ENCODE results near the gene RIN3. TPM values are rescaled to one million over a fixed set of nuclear protein-coding genes. Genes with fewer than 3 reads are reported as not detected.
A peak's percentile ranks its signal among the peaks of the same experiment; 100 is the strongest.

RIN3 gene
- total RNA-seq, 1 donor from 2014 or later, result 12.7 TPM

- H3K27ac Mint-ChIP-seq (ENCODE audit: unreplicated experiment), result no peak overlapping the region
- no peak for TF ChIP-seq CTCF (conservative IDR thresholded peaks at IDR 0.05)
- H3K4me1 Mint-ChIP-seq, result peaks cover 10% of the 10 kb centered on the region
- H3K36me3 Mint-ChIP-seq (ENCODE audit: low read depth), result no peaks in the 10 kb centered on the region
- H3K27me3 Mint-ChIP-seq (ENCODE audit: low read depth), result peaks cover 39% of the 10 kb centered on the region
- no peaks in the 10 kb centered on the region for H3K9me3 Mint-ChIP-seq
- H3K4me3 Mint-ChIP-seq, result peak overlapping the region; percentile 65
- DNase-seq (ENCODE audit: low read depth, low spot score), result no peak
Measured at GRCh38 chr14:92511453-92512238, 1.9 kb upstream of the RIN3 start.

- Mint-ChIP-seq H3K4me1 (peaks cover 10% of the 10 kb centered on the region), H3K9me3 (no peaks in the 10 kb centered on the region), H3K27me3 (ENCODE audit: low read depth) (peaks cover 39% of the 10 kb centered on the region), H3K36me3 (ENCODE audit: low read depth) (no peaks in the 10 kb centered on the region), H3K4me3 (peak overlapping the region; percentile 84), H3K27ac (ENCODE audit: unreplicated experiment) (no peak overlapping the region)
- TF ChIP-seq CTCF (conservative IDR thresholded peaks at IDR 0.05), result no peak
- no peak for DNase-seq (ENCODE audit: low read depth, low spot score)
Measured at GRCh38 chr14:92512807-92513203, 776 bp upstream of the RIN3 start.

GRCh38 chr14:92513966-92514843 lies 624 bp downstream of the RIN3 start:
- Mint-ChIP-seq H3K4me1 (peaks cover 10% of the 10 kb centered on the region), H3K27ac (ENCODE audit: unreplicated experiment) (no peak overlapping the region), H3K9me3 (no peaks in the 10 kb centered on the region), H3K36me3 (ENCODE audit: low read depth) (no peaks in the 10 kb centered on the region), H3K27me3 (ENCODE audit: low read depth) (peaks cover 34% of the 10 kb centered on the region), H3K4me3 (peak overlapping the region; percentile 84)
- TF ChIP-seq CTCF (conservative IDR thresholded peaks at IDR 0.05), result no peak
- no peak for DNase-seq (ENCODE audit: low read depth, low spot score)

GRCh38 chr14:92514844-92515514 lies 1.4 kb downstream of the RIN3 start:
- DNase-seq (ENCODE audit: low read depth, low spot score), result no peak
- Mint-ChIP-seq H3K4me1 (peaks cover 10% of the 10 kb centered on the region), H3K9me3 (no peaks in the 10 kb centered on the region), H3K36me3 (ENCODE audit: low read depth) (no peaks in the 10 kb centered on the region), H3K27me3 (ENCODE audit: low read depth) (peaks cover 27% of the 10 kb centered on the region), H3K27ac (ENCODE audit: unreplicated experiment) (no peak overlapping the region), H3K4me3 (peak overlapping the region; percentile 76)
- no peak for TF ChIP-seq CTCF (conservative IDR thresholded peaks at IDR 0.05)

- Mint-ChIP-seq H3K9me3 (no peaks in the 10 kb centered on the region), H3K36me3 (ENCODE audit: low read depth) (peaks cover under 1% of the 10 kb centered on the region), H3K4me1 (peaks cover 10% of the 10 kb centered on the region), H3K4me3 (peak overlapping the region; percentile 76), H3K27ac (ENCODE audit: unreplicated experiment) (peak overlapping the region; percentile 29), H3K27me3 (ENCODE audit: low read depth) (peaks cover 26% of the 10 kb centered on the region)
- no peak for TF ChIP-seq CTCF (conservative IDR thresholded peaks at IDR 0.05)
- DNase-seq (ENCODE audit: low read depth, low spot score), result no peak
Measured at GRCh38 chr14:92515546-92516343, 2.2 kb downstream of the RIN3 start.

Measured in neural crest cell (in vitro differentiated cells).